Nephron (organoid): ENCODE results near the gene VRK2.
A peak's percentile ranks its signal among the peaks of the same experiment; 100 is the strongest.

Experiments
- H3K27ac Mint-ChIP-seq, 3 experiments: 2 replicates each; pipeline ENCODE4 v1.8.0; 2020; ENCODE audit warnings: mixed read lengths in 3 of 3, mild to moderate bottlenecking in 2 of 3, moderate library complexity in 1 of 3
- H3K27me3 Mint-ChIP-seq: 2 replicates; pipeline ENCODE4 v1.8.0; 2021; ENCODE audit warnings: low read depth, mild to moderate bottlenecking, moderate library complexity, mixed read lengths
- H3K36me3 Mint-ChIP-seq: 2 replicates; pipeline ENCODE4 v1.8.0; 2020; ENCODE audit warnings: low read depth, mixed read lengths
- H3K4me1 Mint-ChIP-seq: 2 replicates; pipeline ENCODE4 v1.8.0; 2020; ENCODE audit warnings: mixed read lengths
- H3K4me3 Mint-ChIP-seq, 3 experiments: 2 replicates each; pipeline ENCODE4 v1.8.0; 2020; ENCODE audit warnings: mild to moderate bottlenecking in 3 of 3, mixed read lengths in 3 of 3, moderate library complexity in 2 of 3
- H3K9me3 Mint-ChIP-seq: 2 replicates; pipeline ENCODE4 v1.8.0; 2020; ENCODE audit warnings: mixed read lengths
- CTCF ChIP-seq, 3 experiments: fragments of 200-600 bp; sonication (generic); IDR thresholded peaks; one replicate each; pipeline ENCODE4 v1.5.0; 2021; ENCODE audit warnings: antibody characterized with exemption in 3 of 3; ENCODE audit not compliant: unreplicated experiment in 3 of 3

Gene VRK2

GRCh38 chr2:58033530-58033929 is 13.1 kb upstream of the VRK2 start:
- no peaks in the 10 kb centered on the region for H3K9me3 Mint-ChIP-seq

GRCh38 chr2:58035352-58035751 is 11.3 kb upstream of the VRK2 start:
- TF ChIP-seq CTCF (IDR thresholded peaks at IDR 0.05; ENCODE audit: unreplicated experiment in 3 of 3), result no peak
- no peaks in the 10 kb centered on the region for H3K36me3 Mint-ChIP-seq
- no peaks in the 10 kb centered on the region for H3K27me3 Mint-ChIP-seq
- H3K27ac Mint-ChIP-seq, result no peak overlapping the region
- H3K9me3 Mint-ChIP-seq, result no peaks in the 10 kb centered on the region
- no peak overlapping the region for H3K4me3 Mint-ChIP-seq
- no peaks in the 10 kb centered on the region for H3K4me1 Mint-ChIP-seq

More at GRCh38 chr2:58033530-58033929, 13.1 kb upstream of the VRK2 start:
- no peaks in the 10 kb centered on the region for H3K27me3 Mint-ChIP-seq
- H3K4me3 Mint-ChIP-seq, result no peak overlapping the region
- no peaks in the 10 kb centered on the region for H3K36me3 Mint-ChIP-seq
- no peaks in the 10 kb centered on the region for H3K4me1 Mint-ChIP-seq
- no peak for TF ChIP-seq CTCF (IDR thresholded peaks at IDR 0.05; ENCODE audit: unreplicated experiment in 3 of 3)
- no peak overlapping the region for H3K27ac Mint-ChIP-seq

GRCh38 chr2:58039170-58039611 is 7.4 kb upstream of the VRK2 start:
- H3K27me3 Mint-ChIP-seq, result no peaks in the 10 kb centered on the region
- peaks cover 4% of the 10 kb centered on the region for H3K4me1 Mint-ChIP-seq
- TF ChIP-seq CTCF (IDR thresholded peaks at IDR 0.05; ENCODE audit: unreplicated experiment in 3 of 3), result no peak
- H3K36me3 Mint-ChIP-seq, result no peaks in the 10 kb centered on the region
- no peaks in the 10 kb centered on the region for H3K9me3 Mint-ChIP-seq
- no peak overlapping the region for H3K4me3 Mint-ChIP-seq
- no peak overlapping the region for H3K27ac Mint-ChIP-seq

GRCh38 chr2:58042486-58042970 is 4.1 kb upstream of the VRK2 start:
- no peaks in the 10 kb centered on the region for H3K9me3 Mint-ChIP-seq
- no peaks in the 10 kb centered on the region for H3K27me3 Mint-ChIP-seq
- H3K36me3 Mint-ChIP-seq, result no peaks in the 10 kb centered on the region
- no peak overlapping the region for H3K4me3 Mint-ChIP-seq
- H3K27ac Mint-ChIP-seq, result peak overlapping the region in 2 of 3 experiments; percentile 23 to 50
- TF ChIP-seq CTCF (IDR thresholded peaks at IDR 0.05; ENCODE audit: unreplicated experiment in 3 of 3), result no peak
- peaks cover 14% of the 10 kb centered on the region for H3K4me1 Mint-ChIP-seq

- H3K27ac Mint-ChIP-seq, result no peak overlapping the region
- peak overlapping the region in 2 of 3 experiments; percentile 22 to 82 for H3K4me3 Mint-ChIP-seq
- no peaks in the 10 kb centered on the region for H3K9me3 Mint-ChIP-seq
- peaks cover 14% of the 10 kb centered on the region for H3K4me1 Mint-ChIP-seq
- H3K27me3 Mint-ChIP-seq, result no peaks in the 10 kb centered on the region
- no peaks in the 10 kb centered on the region for H3K36me3 Mint-ChIP-seq
- no peak for TF ChIP-seq CTCF (IDR thresholded peaks at IDR 0.05; ENCODE audit: unreplicated experiment in 3 of 3)
These were observed 2.5 kb upstream of the VRK2 start for GRCh38 chr2:58044145-58044544.

GRCh38 chr2:58045580-58046334 is 849 bp upstream of the VRK2 start:
- H3K36me3 Mint-ChIP-seq, result peaks cover 4% of the 10 kb centered on the region
- no peaks in the 10 kb centered on the region for H3K27me3 Mint-ChIP-seq
- no peaks in the 10 kb centered on the region for H3K9me3 Mint-ChIP-seq
- peaks cover 14% of the 10 kb centered on the region for H3K4me1 Mint-ChIP-seq
- TF ChIP-seq CTCF (IDR thresholded peaks at IDR 0.05; ENCODE audit: unreplicated experiment in 3 of 3), result no peak
- H3K4me3 Mint-ChIP-seq, result peak overlapping the region; percentile 85 to 93 (median 92)
- peak overlapping the region; percentile 95 to 99 (median 97) for H3K27ac Mint-ChIP-seq
